K562 (cell line): ENCODE measurements around the gene DOLPP1. TPM values are rescaled to one million over a fixed set of nuclear protein-coding genes. Genes with fewer than 3 reads are reported as not detected.
A peak's percentile ranks its signal among the peaks of the same experiment; 100 is the strongest.

Source experiments
- ATAC-seq: fragments of 200-7000 bp; cut with Tn5 transposase; 3 replicates; pipeline ENCODE4 v1.9.1; 2020; ENCODE audit warnings: moderate library complexity
- BruUV-seq: library from RNA; stranded (reverse); fragments of 400-500 nt; replicated peaks from 2 replicates; lab custom pipeline; 2021; lab: Mats Ljungman, UMichigan
- CTCF ChIA-PET: fragments of 300-600 bp; formaldehyde crosslinking; extraction: SDS; loops from one replicate; lab custom pipeline; 2021; ENCODE audit warnings: low intra/inter-chr PET ratio; lab: Yijun Ruan, JAX
- POLR2A ChIA-PET: fragments of 300-600, 350-650 bp; sonication (Branson Sonifier 250); formaldehyde crosslinking; extraction: SDS; loops from one replicate; lab custom pipeline; 2021; ENCODE audit warnings: antibody characterized with exemption, inconsistent platforms; lab: Yijun Ruan, JAX
- DNase-seq, 4 experiments: peaks; one replicate each; pipeline versions ENCODE4 v3.0.0 to v3.0.0-alpha.2; 2011 to 2018; ENCODE audit warnings: low spot score in 3 of 4, mixed read lengths in 3 of 4; ENCODE audit errors: extremely low read depth in 1 of 4
- FAIRE-seq: peaks from 2 replicates; lab custom pipeline; 2011; peaks lifted over from hg19 to GRCh38; lab: Jason Lieb, UNC
- H2AFZ ChIP-seq: 2 replicates; pipeline ENCODE4 v1.6.0; 2011; ENCODE audit warnings: low read depth, low read length, control low read depth, inconsistent platforms
- H3K27ac ChIP-seq: fragments of 200-600 bp; 3 replicates; pipeline ENCODE4 v1.8.0; 2011; ENCODE audit warnings: low read depth, mild to moderate bottlenecking, control low read depth, inconsistent platforms, low read length, moderate library complexity, mixed read lengths; ENCODE audit errors: extremely low read depth
- H3K27me3 ChIP-seq, 2 experiments: fragments of 300-600 bp in 1 of 2; 2 replicates in 1 of 2; 3 replicates in 1 of 2; pipeline versions ENCODE4 v1.6.0 to v1.8.0; 2011; ENCODE audit warnings: inconsistent platforms in 2 of 2, low read length in 2 of 2, mild to moderate bottlenecking in 1 of 2, mixed read lengths in 1 of 2, moderate library complexity in 1 of 2; ENCODE audit not compliant: control insufficient read depth in 2 of 2, insufficient read depth in 2 of 2
- H3K36me3 ChIP-seq: fragments of 300-600 bp; 3 replicates; pipeline ENCODE4 v1.8.0; 2011; ENCODE audit warnings: mild to moderate bottlenecking, low read length, inconsistent platforms; ENCODE audit not compliant: control insufficient read depth, insufficient read depth
- H3K4me1 ChIP-seq, 2 experiments: fragments of 200-600 bp in 1 of 2; replicated peaks in 1 of 2; 2 replicates in 1 of 2; 3 replicates in 1 of 2; pipeline versions ENCODE4 v1.5.1 to v1.8.0; 2011; ENCODE audit warnings: inconsistent platforms in 2 of 2, low read length in 2 of 2, mild to moderate bottlenecking in 1 of 2, mixed read lengths in 1 of 2, moderate library complexity in 1 of 2; ENCODE audit not compliant: control insufficient read depth in 2 of 2, insufficient read depth in 2 of 2
- H3K4me2 ChIP-seq: 2 replicates; pipeline ENCODE4 v1.6.1; 2011; ENCODE audit warnings: low read length, control low read depth, inconsistent platforms, mixed read lengths; ENCODE audit not compliant: insufficient read depth
- H3K4me3 ChIP-seq: fragments of 200-600 bp; sonication (generic), shearing (Covaris generic); 2 replicates; pipeline ENCODE4 v1.5.1; 2016; ENCODE audit warnings: control low read depth, inconsistent platforms
- H3K79me2 ChIP-seq: fragments of 200-600 bp; 3 replicates; pipeline ENCODE4 v1.8.0; 2011; ENCODE audit warnings: low read length, inconsistent platforms; ENCODE audit not compliant: control insufficient read depth, insufficient read depth
- H3K9ac ChIP-seq, 2 experiments: 2 replicates each; pipeline versions ENCODE4 v1.6.0 to v1.6.1; 2011; ENCODE audit warnings: low read depth in 2 of 2, low read length in 2 of 2, control low read depth in 1 of 2, inconsistent platforms in 1 of 2, mild to moderate bottlenecking in 1 of 2, mixed read lengths in 1 of 2; ENCODE audit not compliant: insufficient read depth in 1 of 2
- H3K9me1 ChIP-seq: one replicate; pipeline ENCODE4 v1.6.0; 2011; ENCODE audit warnings: inconsistent platforms, mild to moderate bottlenecking, low read length, moderate library complexity; ENCODE audit not compliant: control insufficient read depth, insufficient read depth
- H3K9me3 ChIP-seq: replicated peaks from 2 replicates; pipeline ENCODE4 v1.5.1; 2011; ENCODE audit warnings: low read depth, low read length, inconsistent platforms; ENCODE audit not compliant: control insufficient read depth, insufficient read depth
- H4K20me1 ChIP-seq: replicated peaks from 2 replicates; pipeline ENCODE4 v1.6.1; 2011; ENCODE audit warnings: low read length, inconsistent platforms, mixed read lengths; ENCODE audit not compliant: control insufficient read depth, insufficient read depth
- CBFA2T3 ChIP-seq: fragments of 450-650 bp; IDR thresholded peaks from 2 replicates; pipeline ENCODE4 v1.6.1; 2017
- GTF2E2 ChIP-seq: fragments of 200-800 bp; sonication (Bioruptor generic); IDR thresholded peaks from 2 replicates; pipeline ENCODE4 v1.6.1; 2016; ENCODE audit warnings: missing genetic modification characterization, missing compliant biosample characterization
- HNRNPLL ChIP-seq: fragments of 200-400 bp; formaldehyde crosslinking; IDR thresholded peaks from 2 replicates; pipeline ENCODE4 v1.6.1; 2017; ENCODE audit warnings: low read length, low read depth, mild to moderate bottlenecking; ENCODE audit not compliant: poor library complexity, severe bottlenecking
- NR4A1 ChIP-seq, 2 experiments: fragments of 250-450 bp in 1 of 2; fragments of 450-650 bp in 1 of 2; sonication (Bioruptor Pico) in 1 of 2; IDR thresholded peaks; 2 replicates each; pipeline versions ENCODE4 v1.4.0 to v1.6.1; 2016 to 2020; ENCODE audit warnings: mild to moderate bottlenecking in 2 of 2, missing compliant biosample characterization in 1 of 2, missing genetic modification characterization in 1 of 2, moderate library complexity in 1 of 2
- ZNF121 ChIP-seq: sonication (generic); formaldehyde crosslinking; conservative IDR thresholded peaks from 2 replicates; pipeline ENCODE4 v1.8.0; 2022; ENCODE audit warnings: missing genetic modification reagents
- WGBS: fragments of 100-300 bp; shearing (Covaris generic); methylation state at CpG from one replicate; pipeline ENCODE4 v1.1.6; 2016; ENCODE audit warnings: low coverage, mixed read lengths; ENCODE audit not compliant: insufficient coverage; ENCODE audit errors: missing lambda C conversion rate; 5-methylcytosine and 5-hydroxymethylcytosine counted together
- in situ Hi-C: fragments of 300-500 bp; cut with MboI; formaldehyde crosslinking; loops from 4 replicates; pipeline ENCODE4 v1.15.0; 2018; ENCODE audit warnings: inconsistent platforms, mixed read lengths
- intact Hi-C: fragments of 100-400 bp; cut with micrococcal nuclease; formaldehyde crosslinking; loops from 2 replicates; pipeline ENCODE4 v1.14.2; 2022
- polyA plus RNA-seq, 8 experiments: library from polyadenylated mRNA; depleted of rRNA in 4 of 8; stranded (reverse) in 5 of 8; unstranded in 3 of 8; fragments of >200 nt; fragmentation: Nextera tagmentation in 2 of 8; fragmentation: Illumina TruSeq in 1 of 8; extraction: Ambion mirVana in 2 of 8; extraction: Trizol in 1 of 8; gene quantifications; 2 replicates each; pipeline versions ENCODE4 v1.2.1 to v1.2.3, GENCODE V29; 2011 to 2014; ENCODE audit warnings: inconsistent platforms in 1 of 8, missing spikeins in 1 of 8
- total RNA-seq, 7 experiments: library from RNA; depleted of rRNA in 6 of 7; stranded (reverse); fragments of >200 nt in 6 of 7; fragmentation: Illumina TruSeq in 2 of 7; extraction: Trizol in 2 of 7; gene quantifications; 2 replicates each; pipeline versions ENCODE4 v1.2.1 to v1.2.3, GENCODE V29; 2011 to 2021; ENCODE audit warnings: low replicate concordance in 1 of 7

DOLPP1 gene
- total and polyA plus RNA-seq, 9 of the 15 experiments (the other 6 are each of a cell fraction or from before 2014, with no cell fraction given), result 3.0 to 39.8 (median 30.5) TPM

- no peak for ATAC-seq
- 0 out of 2 replicates have a peak overlapping the region, but pooled peaks have one; percentile 6 for H3K4me3 ChIP-seq
- peak overlapping the region; percentile 44 for H3K4me2 ChIP-seq
- H3K9me3 ChIP-seq, result no peaks in the 10 kb centered on the region
- TF ChIP-seq CBFA2T3, result peak; percentile 76
- no peak for TF ChIP-seq NR4A1 (CRISPR knock-in tag; IDR thresholded peaks at IDR 0.05)
- TF ChIP-seq NR4A1 (tag; IDR thresholded peaks at IDR 0.05), result no peak
- H3K27ac ChIP-seq, result no peak overlapping the region
- ChIA-PET POLR2A (interaction anchor here (0.6 kb wide), 1 partner anchor 712 kb away, joined by 3 read pairs; no protein-coding TSS in a partner anchor), CTCF (no interaction called here)
- no peak for DNase-seq
- H3K9me1 ChIP-seq, result no peaks in the 10 kb centered on the region
- H3K79me2 ChIP-seq, result peaks cover 41% of the 10 kb centered on the region
- in situ Hi-C loops (no loop called here), intact Hi-C loops (no loop called here)
- peaks cover 4 to 45% of the 10 kb centered on the region in 2 experiments; a peak in 4 of 5 replicates for H3K4me1 ChIP-seq
- H4K20me1 ChIP-seq, result no peaks in the 10 kb centered on the region; the same call in 1 of the 2 replicates
- BruUV-seq, result no TSS peak
- no peaks in the 10 kb centered on the region for H3K27me3 ChIP-seq
- peak overlapping the region; percentile 14 to 82; a peak in 2 of 4 replicates for H3K9ac ChIP-seq
- H3K36me3 ChIP-seq, result peaks cover 17% of the 10 kb centered on the region; the same call in 1 of the 3 replicates
- no peak overlapping the region for H2AFZ ChIP-seq
- 68% methylated on average over 13 of the region's 18 CpGs for WGBS
- FAIRE-seq, result no peak
Measured at GRCh38 chr9:129078691-129079503, 2.0 kb upstream of the DOLPP1 start.

- peak overlapping the region; percentile 67 for H3K4me3 ChIP-seq
- peaks cover 47% of the 10 kb centered on the region for H3K79me2 ChIP-seq
- H3K9me1 ChIP-seq, result no peaks in the 10 kb centered on the region
- DNase-seq (no peak), FAIRE-seq (no peak), ATAC-seq (no peak)
- no peaks in the 10 kb centered on the region for H3K9me3 ChIP-seq
- H3K4me1 ChIP-seq, result peaks cover 4 to 48% of the 10 kb centered on the region in 2 experiments; a peak in 4 of 5 replicates
- BruUV-seq, result no TSS peak
- no peaks in the 10 kb centered on the region for H3K27me3 ChIP-seq
- 71% methylated on average over 9 of the region's 13 CpGs for WGBS
- no peaks in the 10 kb centered on the region; the same call in 1 of the 2 replicates for H4K20me1 ChIP-seq
- peak overlapping the region; percentile 68 to 87 for H3K9ac ChIP-seq
- intact Hi-C loops, result loop anchor here (5.0 kb wide), 1 partner anchor 43 kb away; the partner anchor contains the start of gene MIGA2
- no peak overlapping the region; the same call in 2 of the 3 replicates for H3K27ac ChIP-seq
- POLR2A ChIA-PET, result interaction anchor here (0.6 to 2.2 kb wide), 3 partner anchors 10 to 37 kb away, joined by 3 to 7 read pairs (median 6); no protein-coding TSS in a partner anchor
- peak overlapping the region; percentile 87 for H3K4me2 ChIP-seq
- no peak for TF ChIP-seq GTF2E2
- TF ChIP-seq HNRNPLL, result peak; percentile 7
- peak; percentile 82 for TF ChIP-seq ZNF121 (CRISPR knock-in tag)
- H3K36me3 ChIP-seq, result peaks cover 26% of the 10 kb centered on the region; the same call in 1 of the 3 replicates
- H2AFZ ChIP-seq, result peak overlapping the region; percentile 88
- CTCF ChIA-PET, result no interaction called here
- in situ Hi-C loops, result no loop called here
Measured at GRCh38 chr9:129079829-129080228, 1.1 kb upstream of the DOLPP1 start.
